GM19395 (cell line): Measurements from ENCODE around the gene COLQ.
"Not testable (repeated sequence)": the region's sequence is repeated elsewhere in the genome, so short reads cannot be mapped to it uniquely, and the experiment has no call there.

ENCODE experiments used
- ATAC-seq: cut with Tn5 transposase; IDR thresholded peaks from one replicate; pipeline ENCODE4 v1.9.1; 2021; ENCODE audit warnings: mild to moderate bottlenecking, moderate library complexity; ENCODE audit not compliant: unreplicated experiment

Gene COLQ

GRCh38 chr3:15493436-15493835, 28.1 kb downstream of the COLQ start:
- no peak for ATAC-seq

GRCh38 chr3:15492847-15493360, 28.6 kb downstream of the COLQ start:
- no peak for ATAC-seq

GRCh38 chr3:15491143-15491542, 30.4 kb downstream of the COLQ start:
- ATAC-seq = peak; percentile 71

GRCh38 chr3:15490158-15490557, 31.3 kb downstream of the COLQ start:
- no peak for ATAC-seq

DNA sequence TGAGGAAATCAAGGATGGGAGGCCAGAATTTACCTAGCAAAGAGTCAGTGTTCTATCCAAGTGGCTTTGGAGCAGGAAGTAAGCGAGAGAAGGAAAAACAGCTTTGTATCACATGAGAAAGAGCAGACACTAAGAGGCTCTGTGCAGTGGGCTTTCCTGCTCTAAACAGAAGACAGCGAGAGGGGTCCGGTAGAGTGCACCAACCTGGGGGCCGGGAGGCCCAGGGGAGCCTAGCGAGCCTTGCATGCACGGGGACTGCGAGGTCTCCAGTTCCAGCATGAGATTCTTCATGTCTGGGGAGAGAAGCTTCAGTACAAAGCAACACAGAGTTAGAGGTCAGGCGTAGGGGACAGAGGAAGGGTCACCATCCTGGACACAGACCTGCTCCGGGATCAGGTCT, 33.5 kb downstream of the COLQ start:
- no peak for ATAC-seq

GRCh38 chr3:15486979-15487378, 34.5 kb downstream of the COLQ start:
- no peak for ATAC-seq

GRCh38 chr3:15486020-15486419, 35.5 kb downstream of the COLQ start:
- no peak for ATAC-seq

DNA sequence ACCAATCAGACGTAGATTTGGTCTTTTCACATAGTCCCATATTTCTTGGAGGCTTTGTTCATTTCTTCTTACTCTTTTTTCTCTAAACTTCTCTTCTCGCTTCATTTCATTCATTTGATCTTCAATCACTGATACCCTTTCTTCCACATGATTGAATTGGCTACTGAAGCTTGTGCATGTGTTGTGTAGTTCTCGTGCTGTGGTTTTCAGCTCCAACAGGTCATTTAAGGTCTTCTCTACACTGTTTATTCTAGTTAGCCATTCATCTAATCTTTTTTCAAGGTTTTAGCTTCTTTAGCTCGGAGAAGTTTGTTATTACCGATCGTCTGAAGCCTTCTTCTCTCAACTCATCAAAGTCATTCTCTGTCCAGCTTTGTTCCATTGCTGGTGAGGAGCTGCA, 37.0 kb downstream of the COLQ start:
- not testable (repeated sequence) for ATAC-seq

DNA sequence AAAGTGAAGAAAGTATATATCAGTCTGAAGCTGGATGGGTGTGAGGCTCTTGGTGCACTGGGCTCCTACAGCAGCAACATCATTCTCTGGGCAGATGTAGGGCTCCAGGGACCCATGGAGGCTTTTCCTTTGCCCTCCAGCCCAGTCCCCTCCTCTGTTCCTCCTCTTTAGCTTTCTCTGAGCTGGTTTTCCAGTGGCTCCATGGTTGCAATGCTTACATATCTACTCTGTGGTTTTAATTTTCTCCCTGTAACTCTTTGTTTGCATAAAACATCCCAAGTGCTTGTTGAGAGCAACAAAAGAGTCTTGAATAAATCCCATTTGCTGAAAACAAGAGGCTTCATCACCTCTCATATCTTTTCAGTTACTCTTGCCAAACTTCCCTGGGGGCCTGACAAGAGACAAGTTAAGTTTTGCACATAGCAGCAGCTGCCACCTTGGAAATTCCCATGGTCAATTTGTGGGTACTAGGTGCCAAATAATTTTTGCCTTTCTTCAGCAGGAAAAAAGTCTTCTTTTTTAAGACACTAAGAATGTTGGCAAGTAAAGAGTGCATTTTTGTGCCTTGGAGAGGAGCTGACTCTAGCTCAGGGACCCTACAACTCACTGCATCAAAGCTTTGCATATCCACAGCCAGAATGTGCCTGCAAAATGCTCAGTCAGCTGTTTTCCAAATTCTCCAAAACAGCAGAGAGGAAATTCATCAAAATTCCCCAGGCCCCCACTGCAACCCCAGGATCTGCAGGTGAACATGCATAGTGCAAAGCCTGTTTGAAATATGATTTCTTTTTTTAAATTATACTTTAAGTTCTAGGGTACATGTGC, 41.9 kb downstream of the COLQ start:
- no peak for ATAC-seq

DNA sequence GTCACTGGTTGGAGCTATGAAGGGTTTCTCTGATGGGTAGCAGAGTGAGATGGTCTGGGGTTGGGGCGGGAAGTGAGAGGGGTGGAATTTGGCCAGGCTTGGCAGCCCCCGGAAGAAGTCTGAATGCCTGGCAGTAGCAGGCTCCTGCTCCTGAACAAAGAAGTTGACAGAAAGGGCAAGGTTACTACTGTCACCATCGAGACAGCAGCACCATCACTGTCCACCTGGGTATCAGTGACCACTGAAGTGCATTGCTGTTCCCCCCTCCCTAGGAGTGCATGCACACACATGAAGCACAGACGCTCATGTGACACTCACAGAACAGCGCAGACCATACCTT, 42.9 kb downstream of the COLQ start:
- no peak for ATAC-seq

- no peak for ATAC-seq
These were observed 43.4 kb downstream of the COLQ start for GRCh38 chr3:15477951-15478639.

- ATAC-seq = no peak
These were observed 45.1 kb downstream of the COLQ start for GRCh38 chr3:15476378-15476777.

DNA sequence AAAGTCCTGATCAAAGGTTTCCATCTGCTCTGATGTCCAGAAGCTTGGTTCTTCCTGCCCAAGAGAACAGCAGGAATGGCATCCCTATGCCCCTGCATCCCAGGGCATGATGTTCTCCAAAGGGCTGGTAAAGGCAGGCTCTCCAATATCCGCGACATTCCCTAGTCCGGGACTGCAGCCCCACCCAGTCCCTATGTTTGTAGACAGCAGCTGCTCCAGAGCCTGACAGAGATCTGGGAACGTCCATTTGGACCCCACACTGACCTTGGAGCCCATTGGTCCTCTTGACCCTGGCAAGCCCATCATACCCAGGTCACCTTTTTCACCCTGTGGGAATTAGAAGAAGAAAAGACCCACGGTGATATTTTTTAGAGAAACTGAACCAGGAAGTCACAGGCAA, 46.3 kb downstream of the COLQ start:
- ATAC-seq = no peak

- ATAC-seq = no peak
These were observed 49.6 kb downstream of the COLQ start for GRCh38 chr3:15471861-15472260.

- no peak for ATAC-seq
These were observed 50.7 kb downstream of the COLQ start for GRCh38 chr3:15470849-15471248.

DNA sequence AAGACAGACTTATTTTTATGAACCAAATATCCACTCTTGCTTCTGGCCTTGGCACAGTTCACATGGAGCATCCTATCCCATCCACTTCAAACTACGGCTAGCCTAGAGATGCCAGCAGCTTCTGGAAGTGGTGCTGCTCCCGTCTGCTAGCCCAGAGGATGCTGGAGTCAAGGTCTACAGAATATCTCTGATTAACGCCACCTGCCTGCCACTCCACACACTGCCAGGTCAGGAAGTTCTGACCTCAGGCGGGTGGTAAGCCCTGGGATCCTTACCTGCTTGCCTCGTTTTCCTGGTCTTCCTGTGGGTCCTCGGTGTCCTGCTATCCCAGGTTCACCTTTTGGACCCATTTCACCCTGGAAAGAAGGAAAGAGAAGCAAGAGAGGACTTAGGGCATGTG, 51.2 kb downstream of the COLQ start:
- no peak for ATAC-seq

DNA sequence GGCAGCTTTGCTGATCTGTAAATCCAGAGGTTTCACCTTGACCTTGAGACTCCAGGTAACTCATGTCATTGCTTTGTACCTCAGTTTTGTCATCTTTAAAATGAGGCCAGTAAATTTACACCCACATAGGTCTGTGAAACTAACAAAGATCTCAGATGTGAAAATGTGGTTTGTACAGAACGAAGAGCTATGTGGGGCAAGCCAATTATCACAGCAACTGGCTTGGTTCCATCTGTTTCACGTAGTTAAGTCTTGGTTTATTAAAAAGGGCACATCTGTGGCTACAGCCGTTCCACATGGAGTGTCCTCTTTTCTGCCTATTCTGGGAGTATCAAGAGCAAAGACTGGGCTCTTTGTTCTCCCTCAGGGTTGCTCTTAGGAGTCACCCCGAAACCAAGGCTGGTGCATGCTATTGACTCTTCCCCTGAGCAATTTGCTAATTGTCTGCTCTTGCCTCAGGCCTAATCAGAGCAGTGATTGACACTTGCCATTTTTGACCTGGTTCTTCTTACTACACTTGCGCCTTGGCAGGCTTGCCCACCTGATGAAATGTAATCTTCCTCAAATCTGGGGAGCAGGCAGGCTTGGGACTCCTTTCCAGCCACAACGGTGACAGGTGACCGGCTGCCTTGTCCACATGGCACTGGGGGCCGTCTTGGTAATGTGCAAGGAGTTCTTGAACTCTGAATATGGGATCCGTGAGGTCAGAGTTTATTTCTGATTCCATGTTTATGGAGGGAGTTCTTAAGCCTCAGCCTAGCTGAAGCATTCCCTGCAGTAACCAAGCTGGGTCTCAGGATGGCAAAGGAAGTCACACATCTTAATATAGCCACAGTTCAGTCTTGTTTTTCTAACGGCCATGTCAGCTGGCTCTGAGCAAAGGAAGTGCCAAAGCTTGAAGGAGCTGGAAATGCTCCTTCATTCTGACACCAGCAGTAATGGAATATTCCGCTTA, 54.0 kb downstream of the COLQ start:
- no peak for ATAC-seq

DNA sequence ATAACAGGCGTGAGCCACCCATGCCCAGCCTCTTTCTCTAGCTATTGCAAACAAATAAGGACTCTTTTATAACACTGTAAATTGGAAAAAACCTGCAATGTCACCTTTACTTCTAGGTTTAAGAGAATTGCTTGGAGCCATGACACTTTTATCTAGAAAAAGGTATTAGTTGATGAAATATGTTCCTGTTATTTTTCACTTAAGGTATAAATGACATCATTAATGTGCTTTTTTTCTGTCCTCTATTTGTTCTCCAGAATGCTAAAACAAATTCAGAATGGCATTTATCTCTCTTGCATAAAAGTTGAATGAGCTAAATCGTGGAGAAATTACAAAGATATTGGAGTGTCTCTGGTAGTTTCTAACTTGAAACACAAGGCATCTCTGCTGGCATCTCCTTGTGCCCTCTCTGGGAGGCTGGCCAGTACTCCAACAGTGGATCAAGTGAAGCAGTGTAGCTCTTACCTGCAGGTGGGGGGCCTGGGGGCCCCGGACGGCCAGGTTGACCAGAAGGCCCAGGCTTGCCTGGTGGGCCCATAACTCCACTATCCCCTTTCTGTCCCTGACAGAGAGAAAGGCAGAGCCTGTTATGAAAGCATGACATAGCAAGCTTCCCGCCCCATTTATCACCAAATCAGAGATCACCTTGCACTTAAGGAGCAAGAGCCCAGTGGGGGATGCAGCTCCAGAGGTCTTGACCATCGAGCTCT, 55.5 kb downstream of the COLQ start:
- no peak for ATAC-seq

DNA sequence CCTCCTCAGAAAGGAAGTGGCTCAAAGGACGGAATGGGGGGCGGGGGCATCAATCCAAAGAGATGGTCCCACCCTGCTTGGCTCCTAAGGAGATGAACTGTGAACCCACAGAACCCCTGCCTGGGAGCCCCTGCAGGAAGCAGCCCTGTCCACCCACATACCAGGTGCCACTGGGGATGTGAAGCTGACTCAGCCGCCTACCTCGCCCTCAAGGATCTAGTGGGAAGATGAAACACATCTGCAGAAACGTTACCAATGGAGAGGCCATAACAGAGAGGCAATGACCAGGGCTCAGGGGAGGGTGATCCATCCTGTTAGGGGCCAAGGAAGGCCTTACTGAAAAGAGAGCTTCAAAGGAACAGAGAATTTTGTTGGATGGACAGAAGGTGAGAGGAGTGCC, 59.1 kb downstream of the COLQ start:
- ATAC-seq = no peak

- no peak for ATAC-seq
These were observed 60.5 kb downstream of the COLQ start for GRCh38 chr3:15460891-15461531.
